ENCODE data around the gene CDC7.

GRCh38 chr1:91529856-91530255, 29.2 kb downstream of the CDC7 start:
- TF ChIP-seq CTCF (conservative IDR thresholded peaks at IDR 0.05; ENCODE audit: low read depth in 2 of 2), result peak; percentile 39 to 51; a peak in 3 of 4 replicates
- TF ChIP-seq ZNF462 (CRISPR knock-in tag; IDR thresholded peaks at IDR 0.05), result no peak
- no peak for TF ChIP-seq EZH2 (IDR thresholded peaks at IDR 0.05; ENCODE audit: low read depth, unreplicated experiment)
- no peak for TF ChIP-seq EZH2phosphoT487 (IDR thresholded peaks at IDR 0.05; ENCODE audit: unreplicated experiment)
- TF ChIP-seq REST (IDR thresholded peaks at IDR 0.05; ENCODE audit: unreplicated experiment), result no peak
- TF ChIP-seq CREB1 (CRISPR knock-in tag; IDR thresholded peaks at IDR 0.05; ENCODE audit: low read depth), result no peak
- no peak for TF ChIP-seq ETS1 (IDR thresholded peaks at IDR 0.05)
- TF ChIP-seq POLR2AphosphoS5 (IDR thresholded peaks at IDR 0.05; ENCODE audit: low read depth), result no peak
- no peak for TF ChIP-seq NANOG (IDR thresholded peaks at IDR 0.05; ENCODE audit: borderline replicate concordance)
- TF ChIP-seq JUNB (IDR thresholded peaks at IDR 0.05; ENCODE audit: unreplicated experiment), result no peak
- no peak for TF ChIP-seq ZNF114 (CRISPR knock-in tag; IDR thresholded peaks at IDR 0.05)
